Retinal pigment epithelial cell (primary cell): Measurements from ENCODE around the gene SFXN5.

Source experiments
- DNase-seq: peaks from one replicate; pipeline ENCODE4 v3.0.0-alpha.2; 2010; ENCODE audit warnings: low read depth
- H3K4me3 ChIP-seq: 2 replicates; pipeline ENCODE4 v1.5.1; 2011; ENCODE audit warnings: mild to moderate bottlenecking, low read length, control low read depth, moderate library complexity
- TF ChIP-seq, protein P1 (sequence below): conservative IDR thresholded peaks from 2 replicates; pipeline ENCODE4 v1.5.1; 2011; ENCODE audit warnings: low read depth, low read length, control low read depth, inconsistent platforms

SFXN5 gene

DNA sequence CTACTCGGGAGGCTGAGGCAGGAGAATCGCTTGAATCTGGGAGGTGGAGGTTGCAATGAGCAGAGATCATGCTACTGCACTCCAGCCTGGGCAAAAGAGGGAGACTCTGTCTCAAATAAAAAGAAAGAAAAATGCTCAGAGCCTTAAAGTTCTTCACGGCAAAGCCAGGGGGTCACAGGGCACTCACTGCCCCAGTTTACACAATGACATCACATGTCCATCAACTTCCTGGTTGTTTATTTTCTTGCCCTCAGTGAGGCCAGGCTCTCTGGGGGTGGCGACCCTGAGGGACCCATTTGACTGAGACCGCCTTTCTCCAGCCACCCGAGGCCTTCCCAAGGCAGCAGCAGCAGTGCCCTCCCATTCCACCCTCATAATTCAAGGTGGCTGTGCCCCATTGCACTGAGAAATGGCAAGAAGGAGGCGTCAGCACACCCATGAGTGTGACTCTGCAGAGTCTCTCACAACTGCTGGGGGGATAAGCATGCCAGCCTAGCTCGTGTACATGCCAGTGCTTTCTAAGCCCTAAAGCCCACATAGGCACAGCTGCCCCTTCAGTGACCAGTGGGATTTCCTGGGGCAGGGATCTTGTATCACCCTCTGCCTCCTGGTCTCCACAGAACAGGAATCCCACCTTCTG, 50.0 kb downstream of the SFXN5 start:
- no peak overlapping the region for H3K4me3 ChIP-seq
- DNase-seq, result no peak
- TF ChIP-seq, protein P1, sequence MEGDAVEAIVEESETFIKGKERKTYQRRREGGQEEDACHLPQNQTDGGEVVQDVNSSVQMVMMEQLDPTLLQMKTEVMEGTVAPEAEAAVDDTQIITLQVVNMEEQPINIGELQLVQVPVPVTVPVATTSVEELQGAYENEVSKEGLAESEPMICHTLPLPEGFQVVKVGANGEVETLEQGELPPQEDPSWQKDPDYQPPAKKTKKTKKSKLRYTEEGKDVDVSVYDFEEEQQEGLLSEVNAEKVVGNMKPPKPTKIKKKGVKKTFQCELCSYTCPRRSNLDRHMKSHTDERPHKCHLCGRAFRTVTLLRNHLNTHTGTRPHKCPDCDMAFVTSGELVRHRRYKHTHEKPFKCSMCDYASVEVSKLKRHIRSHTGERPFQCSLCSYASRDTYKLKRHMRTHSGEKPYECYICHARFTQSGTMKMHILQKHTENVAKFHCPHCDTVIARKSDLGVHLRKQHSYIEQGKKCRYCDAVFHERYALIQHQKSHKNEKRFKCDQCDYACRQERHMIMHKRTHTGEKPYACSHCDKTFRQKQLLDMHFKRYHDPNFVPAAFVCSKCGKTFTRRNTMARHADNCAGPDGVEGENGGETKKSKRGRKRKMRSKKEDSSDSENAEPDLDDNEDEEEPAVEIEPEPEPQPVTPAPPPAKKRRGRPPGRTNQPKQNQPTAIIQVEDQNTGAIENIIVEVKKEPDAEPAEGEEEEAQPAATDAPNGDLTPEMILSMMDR, result no peak

DNA sequence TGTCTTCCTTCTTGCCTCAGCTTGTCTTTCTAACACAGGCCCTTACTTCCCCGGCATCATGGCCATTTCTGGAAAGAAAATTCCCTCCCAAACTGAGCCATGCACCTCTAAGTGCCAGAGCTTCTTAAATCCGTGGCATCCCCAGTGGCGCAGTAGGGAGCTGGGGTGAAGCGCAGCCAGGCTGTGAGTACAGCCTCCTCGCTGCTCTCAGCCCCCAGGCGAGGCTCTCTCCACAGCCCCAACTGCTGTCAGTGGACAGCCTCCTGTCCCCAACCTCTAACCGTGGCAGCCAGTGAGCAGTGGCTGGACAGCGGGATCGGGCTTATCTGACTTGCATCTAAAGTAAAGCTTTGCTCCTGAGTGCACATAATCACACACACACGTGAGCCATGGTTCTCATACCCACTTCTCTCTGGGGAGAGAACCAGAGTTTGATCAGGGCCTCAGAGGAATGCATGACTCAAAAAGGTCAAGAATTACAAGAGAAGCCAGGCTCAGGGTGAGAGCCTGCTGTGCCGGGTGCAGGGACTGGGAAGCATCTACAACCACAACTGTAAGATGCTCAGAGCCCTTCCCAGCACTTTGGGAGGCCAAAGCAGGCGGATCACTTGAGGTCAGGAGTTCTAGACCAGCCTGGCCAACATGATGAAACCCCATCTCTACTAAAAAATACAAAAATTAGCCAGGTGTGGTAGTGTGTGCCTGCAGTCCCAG, 50.7 kb downstream of the SFXN5 start:
- H3K4me3 ChIP-seq, result no peak overlapping the region
- TF ChIP-seq, protein P1, result no peak
- peak; percentile 56 for DNase-seq

DNA sequence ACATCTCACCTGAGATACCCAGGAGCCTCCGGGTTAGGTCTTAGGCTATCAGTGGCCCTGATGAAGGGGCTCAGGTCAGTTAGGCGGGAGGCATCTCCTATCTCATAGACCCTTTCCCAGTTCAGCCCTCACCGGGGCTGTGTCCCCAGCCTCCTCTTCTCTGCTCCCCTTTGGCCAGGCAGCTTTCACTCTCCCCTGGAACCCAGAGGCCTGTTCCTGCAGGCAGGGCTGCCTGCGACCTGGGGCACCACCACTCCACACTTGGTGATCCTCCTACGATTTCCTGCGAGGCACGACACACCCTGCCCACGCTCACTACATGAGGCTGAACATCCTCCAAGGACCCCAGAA, 51.2 kb downstream of the SFXN5 start:
- TF ChIP-seq, protein P1, result no peak
- DNase-seq, result no peak
- H3K4me3 ChIP-seq, result no peak overlapping the region

DNA sequence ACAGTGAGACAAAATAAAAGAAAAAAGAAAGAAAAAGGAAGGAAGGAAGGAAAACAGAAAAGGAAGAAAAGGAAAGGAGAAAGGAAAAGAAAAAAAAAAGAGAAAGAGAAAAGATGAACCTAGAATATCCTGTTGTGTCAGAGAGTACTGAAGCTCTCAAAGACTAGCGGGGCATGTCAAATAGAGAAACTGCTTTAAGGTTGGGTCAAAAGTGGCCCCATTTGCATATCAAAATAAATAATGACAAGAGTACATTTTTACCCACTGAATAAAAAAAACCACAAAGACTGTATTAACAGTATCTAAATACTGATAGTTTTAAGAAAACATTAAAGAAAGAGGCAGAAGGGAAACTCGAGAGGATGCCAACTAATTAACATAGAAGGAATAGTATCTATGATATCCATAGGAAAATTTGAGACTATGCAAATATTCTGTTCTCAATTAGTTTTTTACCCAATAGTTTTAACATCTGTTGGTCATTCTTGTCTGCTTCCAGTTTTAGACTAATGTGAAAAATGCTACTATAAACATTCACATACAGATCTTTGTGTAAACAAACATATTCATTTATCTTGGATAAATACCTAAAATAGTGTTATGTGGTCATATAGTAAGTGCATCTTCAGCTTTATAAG, 53.2 kb downstream of the SFXN5 start:
- H3K4me3 ChIP-seq, result no peak overlapping the region
- TF ChIP-seq, protein P1, result no peak
- no peak for DNase-seq

DNA sequence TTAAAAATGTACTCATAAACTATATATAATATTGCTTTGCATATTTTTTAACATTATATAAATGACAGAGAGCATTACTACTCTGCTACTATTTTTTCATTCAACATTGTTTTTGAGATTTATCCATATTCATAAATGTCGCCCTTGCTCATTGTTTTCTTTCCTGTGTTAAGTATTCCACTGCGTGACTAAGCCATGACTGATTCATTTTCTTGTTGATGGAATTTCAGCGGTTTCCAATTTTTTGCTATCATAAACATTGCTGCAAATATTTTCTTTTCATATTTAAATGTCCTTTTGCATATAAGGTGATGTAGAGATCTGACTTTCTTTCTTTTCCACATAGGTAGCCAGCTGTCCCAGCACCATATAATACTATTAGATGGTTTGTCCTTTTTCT, 57.6 kb downstream of the SFXN5 start:
- TF ChIP-seq, protein P1, result no peak
- H3K4me3 ChIP-seq, result no peak overlapping the region
- no peak for DNase-seq

DNA sequence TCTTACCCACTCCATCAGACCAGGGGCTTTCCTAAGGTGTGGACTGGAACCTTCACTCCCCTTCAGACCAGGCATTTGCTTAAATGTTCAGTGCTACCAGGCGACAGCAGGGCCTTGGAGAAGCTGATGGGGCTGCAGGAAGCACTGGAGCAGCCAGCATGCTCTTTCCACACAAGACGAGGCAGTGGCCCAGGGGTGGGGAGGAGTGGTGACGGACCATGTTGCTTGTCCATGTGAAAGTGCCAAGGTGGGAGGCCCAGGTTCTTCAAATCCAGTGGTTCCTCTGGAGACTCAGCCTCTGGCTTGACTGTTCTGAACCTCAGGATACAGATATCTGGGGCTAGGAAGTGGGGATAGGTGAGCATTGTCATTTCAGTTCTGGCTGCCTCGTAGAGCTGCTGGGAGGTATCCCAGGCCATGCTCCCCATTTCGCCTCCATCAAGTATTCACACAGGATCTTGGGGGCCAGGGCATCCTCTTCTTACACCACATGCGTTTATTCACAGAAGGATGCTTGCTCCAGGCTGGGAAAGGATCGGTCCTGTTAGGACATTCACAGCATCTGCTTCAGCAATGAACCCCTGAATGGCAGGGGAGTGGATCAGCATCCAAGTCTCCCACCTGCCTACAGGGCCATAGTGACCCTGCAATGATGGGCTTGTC, 62.2 kb downstream of the SFXN5 start:
- H3K4me3 ChIP-seq, result no peak overlapping the region
- DNase-seq, result no peak
- TF ChIP-seq, protein P1, result no peak
